ENCODE results near the gene FRMD3.

The FRMD3 gene

DNA sequence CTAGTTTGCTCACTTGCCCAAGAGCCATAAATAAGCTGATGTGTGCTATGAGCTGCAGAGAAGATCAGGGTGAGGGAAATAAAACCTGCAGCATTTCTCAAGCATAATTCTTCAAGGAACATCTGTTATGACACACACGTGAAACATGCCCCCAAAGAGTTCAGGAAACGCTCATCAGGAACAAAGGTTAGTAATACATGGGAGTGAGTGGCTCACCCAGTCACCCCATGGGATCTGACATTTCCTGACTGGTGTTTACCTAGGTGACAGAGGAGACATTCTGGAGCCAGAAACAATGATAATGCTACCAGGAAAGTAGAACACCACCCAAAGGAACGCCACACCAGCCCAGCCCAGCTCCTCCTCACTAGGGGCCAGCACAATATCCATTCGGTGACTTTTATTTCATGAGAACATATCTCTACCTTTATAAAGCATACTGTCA lies 66.0 kb downstream of the FRMD3 start:
- DNase-seq: no peak

DNA sequence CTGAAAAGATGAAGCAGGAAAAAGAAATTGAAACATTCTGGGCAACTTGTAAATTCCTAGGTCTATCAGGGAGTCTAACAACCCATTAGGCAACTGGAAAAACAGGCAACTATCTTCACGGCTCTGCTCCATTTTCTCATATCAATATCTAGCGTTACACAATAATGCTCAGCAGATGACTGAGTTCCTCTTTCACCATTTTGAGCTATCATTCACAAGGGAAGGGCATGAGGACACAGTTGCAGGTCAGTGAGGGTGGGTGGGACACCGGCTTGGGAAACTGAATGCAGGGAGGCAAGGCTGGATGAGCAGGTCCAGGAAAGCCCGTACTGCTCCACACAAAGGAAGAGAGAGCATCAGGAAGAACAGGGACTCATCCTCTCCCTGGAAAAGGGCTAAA lies 67.0 kb downstream of the FRMD3 start:
- no peak for DNase-seq

- DNase-seq: no peak
Measured at GRCh38 chr9:83469722-83470121, 68.5 kb downstream of the FRMD3 start.

GRCh38 chr9:83468821-83469220 lies 69.4 kb downstream of the FRMD3 start:
- DNase-seq: no peak

GRCh38 chr9:83466877-83467276 lies 71.3 kb downstream of the FRMD3 start:
- no peak for DNase-seq

DNA sequence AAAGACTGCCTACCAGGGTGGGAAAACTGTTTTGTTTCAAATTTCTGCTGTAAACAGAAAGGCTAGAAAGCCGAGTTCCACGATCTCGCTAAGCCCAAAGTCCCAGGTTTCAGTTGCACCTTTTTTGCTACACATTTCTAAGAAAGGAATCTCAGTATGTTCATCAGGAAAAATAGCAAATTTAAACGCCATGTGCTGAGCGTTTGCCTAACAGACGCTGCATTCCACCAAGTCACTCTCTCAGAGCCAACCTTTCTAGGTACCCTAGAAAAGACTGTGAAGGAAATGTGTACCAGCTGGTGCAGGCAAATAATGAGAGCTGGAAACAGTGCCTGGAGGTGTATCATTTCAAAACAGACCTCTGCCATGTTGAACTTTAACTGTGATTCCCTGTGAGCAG lies 71.8 kb downstream of the FRMD3 start:
- no peak for DNase-seq

- no peak for DNase-seq
Measured at GRCh38 chr9:83459830-83460229, 78.4 kb downstream of the FRMD3 start.

DNA sequence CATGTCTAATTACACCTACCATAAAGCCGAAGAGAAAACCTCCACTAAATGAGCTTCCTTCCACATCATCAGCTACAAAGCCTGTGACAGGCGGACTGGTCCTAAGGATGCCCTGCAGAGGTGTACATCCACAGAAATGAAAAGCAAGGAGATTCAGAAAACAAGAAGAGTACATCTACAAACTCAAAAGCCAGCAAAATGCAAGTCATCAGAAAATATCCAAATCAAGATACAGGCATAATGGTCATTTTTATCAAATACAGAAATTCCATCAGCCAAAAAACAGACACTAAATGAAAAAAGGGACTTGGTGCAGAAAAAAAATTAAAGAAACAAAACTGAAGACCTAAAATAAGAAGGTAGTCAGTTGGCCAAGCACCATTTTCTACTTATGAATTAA lies 79.7 kb downstream of the FRMD3 start:
- no peak for DNase-seq

DNA sequence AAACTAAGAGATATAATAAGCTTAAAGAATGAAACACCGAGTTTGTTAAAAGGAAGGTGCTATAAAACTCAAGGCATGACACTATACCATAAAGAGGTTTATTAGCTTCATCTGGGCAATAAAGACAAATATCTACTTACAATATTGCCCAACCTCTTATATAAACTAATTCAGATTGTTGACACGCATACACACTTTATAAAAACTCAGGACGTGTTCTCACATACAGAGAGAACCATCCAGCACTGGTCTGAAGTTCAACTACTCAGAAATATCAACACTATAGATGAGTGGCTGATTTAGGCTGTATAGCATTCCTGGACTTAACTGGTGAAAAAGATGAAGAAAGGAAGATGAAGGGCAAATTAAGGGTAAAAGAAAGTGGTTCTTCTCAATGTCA lies 81.2 kb downstream of the FRMD3 start:
- no peak for DNase-seq

GRCh38 chr9:83456226-83456625 lies 82.0 kb downstream of the FRMD3 start:
- no peak for DNase-seq

- DNase-seq: no peak
Measured at GRCh38 chr9:83454076-83454475, 84.1 kb downstream of the FRMD3 start.

DNA sequence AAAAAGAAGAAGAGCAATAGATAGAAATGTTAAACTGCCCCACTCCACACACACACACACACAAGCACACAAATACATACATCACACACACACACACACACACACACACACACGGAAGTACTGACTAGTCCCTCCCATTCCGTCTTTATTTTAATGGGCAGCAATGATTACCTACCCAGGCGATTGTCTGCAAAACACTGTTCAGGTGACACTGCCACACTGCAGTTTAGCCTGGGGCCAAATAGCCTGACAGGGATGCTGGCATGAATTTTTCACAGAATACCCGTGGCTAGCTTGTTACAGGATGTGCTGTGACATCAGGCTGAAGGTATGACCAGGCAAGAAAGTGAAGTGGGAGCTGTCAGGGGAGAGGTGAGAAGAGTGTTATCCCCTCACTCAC lies 86.9 kb downstream of the FRMD3 start:
- no peak for DNase-seq

- DNase-seq: no peak
Measured at GRCh38 chr9:83449983-83450382, 88.2 kb downstream of the FRMD3 start.

DNA sequence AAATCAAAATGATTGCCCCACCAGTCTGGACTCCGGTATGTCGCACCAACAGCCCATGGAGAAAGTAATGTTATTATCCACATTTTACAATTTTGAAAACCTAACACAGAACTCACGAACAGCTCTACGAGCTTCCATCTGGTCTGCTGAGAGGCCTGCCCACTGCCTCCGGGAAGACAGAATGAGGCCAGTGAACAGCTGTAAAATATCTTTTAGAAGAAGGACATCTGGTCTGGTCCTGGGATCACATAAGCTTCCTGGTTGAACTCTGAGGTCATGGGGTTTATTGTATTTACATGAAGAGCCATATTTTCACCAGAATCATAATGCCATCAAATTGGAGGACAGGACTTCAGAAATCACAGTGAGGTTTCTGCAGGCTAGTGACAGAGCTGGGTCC lies 89.0 kb downstream of the FRMD3 start:
- DNase-seq: no peak

DNA sequence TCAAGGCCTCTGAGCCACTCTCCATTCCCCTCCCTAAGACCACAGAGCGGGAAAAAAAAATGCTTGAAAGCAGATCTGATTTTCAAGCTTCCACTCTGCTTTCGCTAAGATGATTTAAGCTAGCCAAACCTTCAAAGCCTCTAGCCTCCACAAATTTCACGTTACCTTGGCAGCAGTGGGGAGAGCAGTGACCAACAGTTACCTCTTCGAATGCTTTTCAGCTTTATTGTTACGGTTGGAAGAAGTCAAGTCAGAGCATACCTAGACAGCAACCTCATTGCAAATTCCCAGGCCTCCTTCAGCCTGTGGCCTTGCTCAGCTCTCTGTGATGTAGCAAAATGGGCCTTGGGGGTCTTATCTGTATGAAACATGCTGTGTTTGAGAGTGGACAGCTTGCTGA lies 89.6 kb downstream of the FRMD3 start:
- DNase-seq: no peak

- DNase-seq: no peak
Measured at GRCh38 chr9:83447351-83447750, 90.8 kb downstream of the FRMD3 start.

- no peak for DNase-seq
Measured at GRCh38 chr9:83445703-83446265, 92.4 kb downstream of the FRMD3 start.

DNA sequence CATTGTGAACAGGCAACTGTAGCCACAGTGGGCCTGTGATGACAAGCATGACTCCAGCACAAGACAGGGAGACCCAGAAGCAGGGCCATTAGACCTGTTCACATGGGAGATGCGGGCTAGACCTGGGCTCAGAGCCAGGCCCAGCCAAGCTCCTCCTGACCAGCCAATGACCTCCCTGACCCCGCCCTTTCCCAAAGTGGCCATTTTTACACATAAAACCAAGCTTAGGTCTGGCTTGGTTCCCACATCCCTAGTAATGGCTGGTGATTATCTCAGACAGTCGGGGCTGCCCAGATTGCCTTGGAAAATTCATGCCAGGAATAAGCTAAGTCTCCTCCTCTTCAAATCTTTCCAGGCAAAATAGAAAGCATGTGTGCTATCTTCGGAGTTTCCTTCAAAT lies 94.1 kb downstream of the FRMD3 start:
- no peak for DNase-seq

DNA sequence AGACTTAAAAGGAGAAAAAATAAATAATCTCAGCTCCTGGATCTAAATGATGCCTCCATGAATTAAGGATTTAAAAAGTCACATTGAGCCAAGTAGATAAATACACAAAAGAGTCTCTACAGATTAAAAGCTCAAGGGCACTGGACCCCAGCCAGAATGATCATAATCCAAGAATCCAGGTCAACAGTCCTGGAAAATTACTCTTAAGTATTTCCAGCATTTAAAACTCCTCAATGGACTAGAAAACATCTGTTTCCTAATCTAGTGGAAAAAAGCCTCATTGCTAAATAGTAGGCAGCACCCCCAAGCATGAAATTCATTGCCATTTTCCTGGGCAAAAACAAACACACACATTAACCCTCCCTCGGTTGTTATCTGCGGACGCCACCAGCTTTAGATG lies 96.8 kb downstream of the FRMD3 start:
- no peak for DNase-seq

GRCh38 chr9:83440641-83441040 lies 97.6 kb downstream of the FRMD3 start:
- DNase-seq: no peak

DNA sequence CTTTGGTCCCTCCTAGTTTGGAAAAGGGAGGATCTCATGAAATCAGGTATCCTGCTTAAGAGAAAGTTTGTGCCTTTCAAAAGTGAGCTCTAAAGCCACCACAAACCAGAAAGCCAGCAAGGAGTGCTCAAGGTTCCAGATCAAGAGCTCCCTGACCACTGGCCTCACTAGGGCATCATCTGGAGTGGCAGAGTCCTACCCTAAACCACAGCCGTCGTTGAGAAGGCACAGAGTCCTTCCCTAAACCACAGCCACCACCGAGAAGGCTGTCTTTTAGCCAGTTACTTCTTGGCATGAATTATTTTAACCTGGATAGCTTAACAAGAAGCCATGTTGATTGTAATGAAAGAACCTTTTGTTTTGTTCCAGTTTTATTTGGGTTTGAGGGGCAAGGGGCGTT lies 102.9 kb downstream of the FRMD3 start:
- no peak for DNase-seq

GRCh38 chr9:83434254-83434653 lies 103.9 kb downstream of the FRMD3 start:
- DNase-seq: no peak

GRCh38 chr9:83433846-83434245 lies 104.4 kb downstream of the FRMD3 start:
- DNase-seq: no peak

DNA sequence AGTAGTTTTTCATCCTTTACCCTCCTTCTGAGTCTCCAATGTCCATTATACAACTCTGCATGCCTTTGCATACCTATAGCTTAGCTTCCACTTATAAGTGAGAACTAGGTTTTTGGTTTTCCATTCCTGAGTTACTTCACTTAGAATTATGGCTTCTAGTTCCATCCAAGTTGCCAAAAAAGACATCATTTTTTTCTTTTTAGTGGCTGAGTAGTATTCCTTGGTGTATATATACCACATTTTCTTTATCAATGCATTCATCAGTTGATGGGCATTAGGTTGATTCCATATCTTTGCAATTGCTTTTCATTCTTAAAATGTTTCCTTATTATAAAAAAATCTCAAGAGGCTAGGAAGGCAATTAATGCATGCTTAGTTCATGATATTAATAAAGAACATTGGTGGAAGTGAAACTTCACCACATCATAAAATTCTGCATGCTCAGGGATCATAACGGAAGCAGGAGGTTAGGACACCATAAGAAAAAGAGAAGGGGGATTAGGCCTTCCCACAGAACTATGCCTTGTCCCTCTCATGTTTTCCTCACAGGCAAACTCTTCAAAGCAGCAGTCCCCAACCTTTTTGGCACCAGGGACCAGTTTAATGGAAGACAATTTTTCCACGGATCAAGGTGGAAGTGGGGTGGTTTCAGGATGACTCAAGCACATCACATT lies 105.2 kb downstream of the FRMD3 start:
- no peak for DNase-seq

GRCh38 chr9:83432104-83432627 lies 106.0 kb downstream of the FRMD3 start:
- DNase-seq: no peak
